ENCODE measurements around the gene ENOX1.

The ENOX1 gene

DNA sequence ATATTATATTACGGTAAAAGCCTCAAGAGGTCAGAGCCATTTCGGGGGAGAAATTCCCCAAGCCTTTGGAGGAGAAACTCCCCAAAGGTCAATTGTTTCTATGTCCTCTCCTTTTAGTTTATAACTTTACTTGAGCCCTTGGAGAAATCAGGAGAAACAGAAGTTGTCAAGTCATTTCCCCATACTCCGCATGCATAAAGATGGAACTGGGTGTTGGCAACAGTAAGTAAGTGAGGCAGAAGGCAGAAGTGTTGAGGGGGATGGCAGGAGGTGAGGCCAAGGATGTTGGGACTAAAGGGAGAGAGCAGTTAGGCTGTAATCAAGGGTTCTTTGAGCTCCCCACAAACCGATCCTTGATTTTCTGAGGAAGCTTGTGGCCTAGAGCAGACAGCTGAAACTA lies 307.9 kb downstream of the ENOX1 start:
- Histone ChIP-seq H3K4me3 (no peak overlapping the region), H3K36me3 (ENCODE audit: insufficient read depth, low read length) (no peaks in the 10 kb centered on the region), H3K9me3 (ENCODE audit: low read depth, low read length) (no peaks in the 10 kb centered on the region), H3K9ac (ENCODE audit: insufficient read length) (no peak overlapping the region), H3K27ac (no peak overlapping the region)
- TF ChIP-seq FOXP2 (optimal IDR thresholded peaks at IDR 0.05; ENCODE audit: control extremely low read depth, extremely low read length, insufficient read depth) (no peak), POLR2AphosphoS5 (IDR thresholded peaks at IDR 0.05; ENCODE audit: borderline replicate concordance, low read depth, low read length) (no peak), EZH2 (IDR thresholded peaks at IDR 0.05) (no peak)
- DNase-seq (ENCODE audit: low read depth, low spot score) = no peak

- TF ChIP-seq POLR2AphosphoS5 (IDR thresholded peaks at IDR 0.05; ENCODE audit: borderline replicate concordance, low read depth, low read length) (no peak), EZH2 (IDR thresholded peaks at IDR 0.05) (no peak), FOXP2 (optimal IDR thresholded peaks at IDR 0.05; ENCODE audit: control extremely low read depth, extremely low read length, insufficient read depth) (no peak)
- no peak for DNase-seq (ENCODE audit: low read depth, low spot score)
- Histone ChIP-seq H3K36me3 (ENCODE audit: insufficient read depth, low read length) (no peaks in the 10 kb centered on the region), H3K4me3 (no peak overlapping the region), H3K27ac (no peak overlapping the region), H3K9ac (ENCODE audit: insufficient read length) (no peak overlapping the region), H3K9me3 (ENCODE audit: low read depth, low read length) (no peaks in the 10 kb centered on the region)
Observed at GRCh38 chr13:43478211-43478610, 308.6 kb downstream of the ENOX1 start.

- DNase-seq (ENCODE audit: low read depth, low spot score) = no peak
- no peaks in the 10 kb centered on the region for H3K9me3 ChIP-seq (ENCODE audit: low read depth, low read length)
- TF ChIP-seq EZH2 (IDR thresholded peaks at IDR 0.05) = no peak
- no peak for TF ChIP-seq FOXP2 (optimal IDR thresholded peaks at IDR 0.05; ENCODE audit: control extremely low read depth, extremely low read length, insufficient read depth)
- no peak for TF ChIP-seq POLR2AphosphoS5 (IDR thresholded peaks at IDR 0.05; ENCODE audit: borderline replicate concordance, low read depth, low read length)
- no peak overlapping the region for H3K4me3 ChIP-seq
- no peaks in the 10 kb centered on the region for H3K36me3 ChIP-seq (ENCODE audit: insufficient read depth, low read length)
- no peak overlapping the region for H3K27ac ChIP-seq
- H3K9ac ChIP-seq (ENCODE audit: insufficient read length) = no peak overlapping the region
Observed at GRCh38 chr13:43475140-43475539, 311.6 kb downstream of the ENOX1 start.

DNA sequence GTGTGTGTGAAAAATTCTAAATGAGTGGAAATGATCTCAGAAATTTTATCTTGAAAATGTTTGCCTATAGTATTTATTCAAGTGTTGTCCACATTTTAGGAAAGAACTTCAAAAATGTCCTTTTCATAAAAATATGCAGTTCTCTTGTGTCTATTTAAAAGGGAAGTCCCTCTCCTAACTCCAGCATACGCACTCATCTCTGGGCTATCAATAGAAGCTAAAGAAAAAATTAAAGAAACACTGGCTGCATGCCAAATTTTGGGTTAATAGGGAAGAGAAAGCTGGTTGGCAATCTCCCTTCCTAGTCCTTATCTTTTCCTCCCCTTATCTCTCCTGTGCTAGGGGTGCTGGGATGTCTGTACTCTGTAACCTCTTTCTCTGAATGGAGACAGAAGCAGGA lies 313.3 kb downstream of the ENOX1 start:
- H3K4me3 ChIP-seq = no peak overlapping the region
- no peaks in the 10 kb centered on the region for H3K36me3 ChIP-seq (ENCODE audit: insufficient read depth, low read length)
- DNase-seq (ENCODE audit: low read depth, low spot score) = no peak
- no peak for TF ChIP-seq EZH2 (IDR thresholded peaks at IDR 0.05)
- TF ChIP-seq POLR2AphosphoS5 (IDR thresholded peaks at IDR 0.05; ENCODE audit: borderline replicate concordance, low read depth, low read length) = no peak
- no peak for TF ChIP-seq FOXP2 (optimal IDR thresholded peaks at IDR 0.05; ENCODE audit: control extremely low read depth, extremely low read length, insufficient read depth)
- H3K9ac ChIP-seq (ENCODE audit: insufficient read length) = no peak overlapping the region
- H3K27ac ChIP-seq = no peak overlapping the region
- no peaks in the 10 kb centered on the region for H3K9me3 ChIP-seq (ENCODE audit: low read depth, low read length)

DNA sequence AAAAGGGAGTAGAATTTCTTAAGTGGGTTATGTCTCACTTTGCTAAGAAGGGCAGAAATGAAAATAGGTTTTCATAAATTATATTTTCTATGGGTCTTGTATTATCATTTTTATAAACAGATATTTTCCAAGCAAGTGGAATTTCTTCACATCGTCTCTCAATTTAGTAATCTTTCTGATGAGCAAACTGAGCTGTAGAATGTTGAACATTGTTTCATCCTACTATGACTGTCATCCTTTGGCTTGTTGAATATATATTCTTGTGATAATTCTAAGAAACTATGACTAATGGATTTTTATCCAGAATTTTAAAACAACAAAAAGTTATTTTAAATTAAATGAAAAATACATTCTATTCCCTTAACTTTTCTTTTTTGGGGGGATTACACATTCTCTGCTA lies 313.8 kb downstream of the ENOX1 start:
- H3K4me3 ChIP-seq = no peak overlapping the region
- no peak for DNase-seq (ENCODE audit: low read depth, low spot score)
- no peaks in the 10 kb centered on the region for H3K36me3 ChIP-seq (ENCODE audit: insufficient read depth, low read length)
- TF ChIP-seq FOXP2 (optimal IDR thresholded peaks at IDR 0.05; ENCODE audit: control extremely low read depth, extremely low read length, insufficient read depth) = no peak
- TF ChIP-seq EZH2 (IDR thresholded peaks at IDR 0.05) = no peak
- no peak for TF ChIP-seq POLR2AphosphoS5 (IDR thresholded peaks at IDR 0.05; ENCODE audit: borderline replicate concordance, low read depth, low read length)
- H3K9ac ChIP-seq (ENCODE audit: insufficient read length) = no peak overlapping the region
- no peaks in the 10 kb centered on the region for H3K9me3 ChIP-seq (ENCODE audit: low read depth, low read length)
- H3K27ac ChIP-seq = no peak overlapping the region

- Histone ChIP-seq H3K4me3 (no peak overlapping the region), H3K9me3 (ENCODE audit: low read depth, low read length) (no peaks in the 10 kb centered on the region), H3K36me3 (ENCODE audit: insufficient read depth, low read length) (no peaks in the 10 kb centered on the region), H3K9ac (ENCODE audit: insufficient read length) (no peak overlapping the region), H3K27ac (no peak overlapping the region)
- TF ChIP-seq FOXP2 (optimal IDR thresholded peaks at IDR 0.05; ENCODE audit: control extremely low read depth, extremely low read length, insufficient read depth) (no peak), EZH2 (IDR thresholded peaks at IDR 0.05) (no peak), POLR2AphosphoS5 (IDR thresholded peaks at IDR 0.05; ENCODE audit: borderline replicate concordance, low read depth, low read length) (no peak)
- DNase-seq (ENCODE audit: low read depth, low spot score) = no peak
Observed at GRCh38 chr13:43472339-43472738, 314.4 kb downstream of the ENOX1 start.

DNA sequence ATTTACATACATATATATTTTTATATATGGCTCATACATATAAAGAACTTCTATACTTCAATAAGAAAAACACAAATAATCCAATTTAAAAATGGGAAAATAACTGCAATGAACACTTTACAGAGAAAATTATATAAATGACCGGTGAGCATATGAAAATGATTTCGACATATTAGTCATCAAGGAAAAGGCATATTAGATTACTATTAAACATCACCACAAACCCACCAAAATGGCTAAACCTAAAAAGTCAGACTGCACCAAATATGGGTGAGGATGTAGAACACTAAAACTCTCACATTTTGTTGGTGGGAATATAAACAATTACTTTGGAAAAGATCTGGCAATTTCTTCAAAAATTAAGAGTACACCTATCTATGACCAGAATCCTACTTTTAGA lies 316.2 kb downstream of the ENOX1 start:
- Histone ChIP-seq H3K36me3 (ENCODE audit: insufficient read depth, low read length) (no peaks in the 10 kb centered on the region), H3K27ac (no peak overlapping the region), H3K4me3 (no peak overlapping the region), H3K9ac (ENCODE audit: insufficient read length) (no peak overlapping the region), H3K9me3 (ENCODE audit: low read depth, low read length) (no peaks in the 10 kb centered on the region)
- no peak for DNase-seq (ENCODE audit: low read depth, low spot score)
- TF ChIP-seq FOXP2 (optimal IDR thresholded peaks at IDR 0.05; ENCODE audit: control extremely low read depth, extremely low read length, insufficient read depth) (no peak), EZH2 (IDR thresholded peaks at IDR 0.05) (no peak), POLR2AphosphoS5 (IDR thresholded peaks at IDR 0.05; ENCODE audit: borderline replicate concordance, low read depth, low read length) (no peak)

- no peak overlapping the region for H3K4me3 ChIP-seq
- no peak overlapping the region for H3K9ac ChIP-seq (ENCODE audit: insufficient read length)
- H3K9me3 ChIP-seq (ENCODE audit: low read depth, low read length) = no peaks in the 10 kb centered on the region
- no peak for DNase-seq (ENCODE audit: low read depth, low spot score)
- no peak overlapping the region for H3K27ac ChIP-seq
- TF ChIP-seq FOXP2 (optimal IDR thresholded peaks at IDR 0.05; ENCODE audit: control extremely low read depth, extremely low read length, insufficient read depth) (no peak), POLR2AphosphoS5 (IDR thresholded peaks at IDR 0.05; ENCODE audit: borderline replicate concordance, low read depth, low read length) (no peak), EZH2 (IDR thresholded peaks at IDR 0.05) (no peak)
- H3K36me3 ChIP-seq (ENCODE audit: insufficient read depth, low read length) = no peaks in the 10 kb centered on the region
Observed at GRCh38 chr13:43469791-43470190, 317.0 kb downstream of the ENOX1 start.

DNA sequence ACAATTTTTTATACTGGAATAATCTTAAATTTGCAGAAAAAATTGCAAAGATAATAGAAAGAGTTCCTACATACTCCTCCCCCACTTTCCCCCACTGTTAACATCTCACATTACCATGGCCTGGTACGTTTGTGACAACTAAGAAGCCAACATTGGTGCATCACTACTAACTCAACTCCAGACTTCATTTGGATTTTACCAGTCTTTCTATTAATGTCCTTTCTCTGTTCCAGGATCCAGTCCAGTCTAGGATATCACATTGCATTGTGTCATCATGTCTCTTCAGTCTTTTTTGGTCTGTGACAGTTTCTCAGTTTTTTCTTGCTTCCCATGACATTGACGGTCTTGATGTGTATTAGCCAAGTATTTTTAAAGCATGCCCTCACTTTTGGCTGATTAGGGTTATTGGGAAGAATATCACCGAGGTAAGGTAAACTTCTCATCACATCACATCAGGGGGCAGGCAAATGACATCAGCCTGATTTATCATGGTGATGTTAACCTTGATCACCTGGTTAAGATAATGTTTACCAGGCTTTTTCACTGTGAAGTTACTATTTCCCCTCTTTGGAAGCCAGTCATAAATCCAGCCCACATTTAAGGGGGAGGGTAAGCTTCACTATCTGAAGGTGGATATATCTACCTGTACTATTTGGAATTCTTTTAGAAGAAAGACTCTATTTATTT lies 322.1 kb downstream of the ENOX1 start:
- Histone ChIP-seq H3K36me3 (ENCODE audit: insufficient read depth, low read length) (no peaks in the 10 kb centered on the region), H3K4me3 (no peak overlapping the region), H3K27ac (no peak overlapping the region), H3K9ac (ENCODE audit: insufficient read length) (no peak overlapping the region), H3K9me3 (ENCODE audit: low read depth, low read length) (no peaks in the 10 kb centered on the region)
- DNase-seq (ENCODE audit: low read depth, low spot score) = no peak
- TF ChIP-seq FOXP2 (optimal IDR thresholded peaks at IDR 0.05; ENCODE audit: control extremely low read depth, extremely low read length, insufficient read depth) = no peak
- TF ChIP-seq POLR2AphosphoS5 (IDR thresholded peaks at IDR 0.05; ENCODE audit: borderline replicate concordance, low read depth, low read length) = no peak
- no peak for TF ChIP-seq EZH2 (IDR thresholded peaks at IDR 0.05)

All from SK-N-MC (cell line).